Adrenal gland (tissue), 12 donors: ENCODE results near the gene PPIL1. TPM values are rescaled to one million over a fixed set of nuclear protein-coding genes. Genes with fewer than 3 reads are reported as not detected.

ENCODE experiments used
- DNase-seq, 7 donors: peaks; one replicate each; pipeline ENCODE4 v3.0.0-alpha.2; 2019 to 2020
- H3K27ac ChIP-seq, 5 donors: fragments of 200-600 bp; sonication (generic) in 4 of 5; 1 replicate in 3 of 5; 2 replicates in 2 of 5; pipeline versions ENCODE4 v1.5.1 to v1.8.0; 2016 to 2020; ENCODE audit warnings: mild to moderate bottlenecking in 1 of 5
- H3K27me3 ChIP-seq: fragments of 200-600 bp; 2 replicates; pipeline ENCODE4 v1.8.0; 2021
- H3K36me3 ChIP-seq, 2 donors: fragments of 200-600 bp; replicated peaks in 1 of 2; 1 replicate in 1 of 2; 2 replicates in 1 of 2; pipeline versions ENCODE4 v1.5.1 to v1.8.0; 2018 to 2022
- H3K4me1 ChIP-seq, 2 donors: fragments of 200-600 bp; replicated peaks in 1 of 2; 1 replicate in 1 of 2; 2 replicates in 1 of 2; pipeline versions ENCODE4 v1.5.1 to v1.8.0; 2018 to 2021
- H3K4me3 ChIP-seq, 4 donors: fragments of 200-600 bp; sonication (generic) in 3 of 4; one replicate each; pipeline ENCODE4 v1.5.1; 2016 to 2018
- H3K9me3 ChIP-seq, 3 donors: fragments of 200-600 bp; sonication (generic) in 1 of 3; replicated peaks in 1 of 3; 1 replicate in 2 of 3; 2 replicates in 1 of 3; pipeline versions ENCODE4 v1.5.1 to v1.8.0; 2016 to 2021
- CTCF ChIP-seq, 6 experiments: fragments of 450-650 bp in 4 of 6; fragments of 200-600 bp in 2 of 6; sonication (generic) in 1 of 6; IDR thresholded peaks; 1 replicate in 5 of 6; 2 replicates in 1 of 6; pipeline versions ENCODE4 v1.5.1 to v1.8.0; 2016 to 2021; ENCODE audit warnings: antibody characterized with exemption in 6 of 6, mild to moderate bottlenecking in 2 of 6, moderate library complexity in 1 of 6
- POLR2A ChIP-seq, 2 donors: fragments of 450-650 bp; IDR thresholded peaks; one replicate each; pipeline ENCODE4 v1.6.1; 2017; ENCODE audit warnings: antibody characterized with exemption in 2 of 2, mild to moderate bottlenecking in 2 of 2, moderate library complexity in 1 of 2
- WGBS, 4 donors: extraction: QIAGEN DNeasy Blood & Tissue Kit in 2 of 4; methylation state at CpG; one replicate each; pipeline versions ENCODE4 v1.1.5 to v1.1.7; 2013 to 2017; 5-methylcytosine and 5-hydroxymethylcytosine counted together
- intact Hi-C, 2 donors: fragments of 100-400 bp; cut with DNase I; formaldehyde crosslinking; loops; one replicate each; pipeline versions ENCODE4 v1.14.1 to v1.15.0; 2022 to 2023
- polyA plus RNA-seq, 3 donors: library from polyadenylated mRNA; stranded (reverse); fragments of 200-250 nt in 2 of 3; fragments of 350-450 nt in 1 of 3; fragmentation: Illumina TruSeq in 1 of 3; extraction: RNeasy Lipid Tissue Mini Kit (QIAGEN cat#74804) in 1 of 3; gene quantifications; one replicate each; pipeline ENCODE4 v1.2.3, GENCODE V29; 2013 to 2014
- total RNA-seq, 9 donors: library from RNA; depleted of rRNA in 4 of 9; stranded (reverse); fragments of >200 nt in 4 of 9; fragments of 120-200 nt in 1 of 9; fragmentation: NEBNext Ultra II Directional in 1 of 9; extraction: Animal tissue kit (Norgen Biotek cat#: 25700) in 1 of 9; gene quantifications; one replicate each; pipeline versions ENCODE4 v1.1.0 to v1.2.4, GENCODE V29; 2013 to 2023
- donor health status: healthy with polysubstance abuse.
- donor health status: Bipolar disorder and iron deficiency.
- donor health status: DM: yes; HTN: yes; CAD: no.
- donor health status: DM: no; HTN: no; CAD: no.
- donor health status: DM: no; HTN: no; CAD: no.
- donor health status: DM: yes; HTN: yes; CAD: no.

The PPIL1 gene
- total and polyA plus RNA-seq, 12 donors, result 8.2 to 138 (median 49.9) TPM

GRCh38 chr6:36908747-36909146 lies 34.1 kb upstream of the PPIL1 start:
- DNase-seq, result peak in 2 of 7 donors; percentile 31 to 35
- WGBS, 4 donors, result 55 to 69% (median 57%) methylated on average over 2 of the region's 2 CpGs
- Histone ChIP-seq H3K27me3 (no peaks in the 10 kb centered on the region), H3K36me3 (peaks cover 0 to 20% of the 10 kb centered on the region in 2 donors), H3K9me3 (no peaks in the 10 kb centered on the region), H3K27ac (peak overlapping the region in 3 of 5 donors; percentile 46 to 74 (median 48)), H3K4me3 (no peak overlapping the region), H3K4me1 (peaks cover 34 to 54% of the 10 kb centered on the region in 2 donors)
- no peak for TF ChIP-seq POLR2A (IDR thresholded peaks at IDR 0.05)
- TF ChIP-seq CTCF (IDR thresholded peaks at IDR 0.05), result no peak
- intact Hi-C loops, result no loop called here

- Histone ChIP-seq H3K27ac (peak overlapping the region; percentile 23 to 74 (median 57)), H3K9me3 (no peaks in the 10 kb centered on the region), H3K4me1 (peaks cover 34 to 52% of the 10 kb centered on the region in 2 donors), H3K27me3 (no peaks in the 10 kb centered on the region), H3K36me3 (peaks cover 0 to 22% of the 10 kb centered on the region in 2 donors), H3K4me3 (no peak overlapping the region)
- DNase-seq, result peak; percentile 83 to 91 (median 90)
- 17 to 29% (median 26%) methylated on average over 5 of the region's 5 CpGs for WGBS, 4 donors
- no peak for TF ChIP-seq CTCF (IDR thresholded peaks at IDR 0.05)
- TF ChIP-seq POLR2A (IDR thresholded peaks at IDR 0.05), result peak in 1 of 2 donors; percentile 7
- intact Hi-C loops, result no loop called here
Measured at GRCh38 chr6:36907781-36908180, 33.2 kb upstream of the PPIL1 start.

GRCh38 chr6:36906539-36907325 lies 32.1 kb upstream of the PPIL1 start:
- TF ChIP-seq CTCF (IDR thresholded peaks at IDR 0.05) (no peak), POLR2A (IDR thresholded peaks at IDR 0.05) (no peak)
- intact Hi-C loops, result no loop called here
- DNase-seq, result peak; percentile 43 to 76 (median 58)
- peaks cover 34 to 43% of the 10 kb centered on the region in 2 donors for H3K4me1 ChIP-seq
- no peak overlapping the region for H3K4me3 ChIP-seq
- no peaks in the 10 kb centered on the region for H3K9me3 ChIP-seq
- H3K27me3 ChIP-seq, result no peaks in the 10 kb centered on the region
- 11 to 18% (median 16%) methylated on average over 2 of the region's 2 CpGs for WGBS, 4 donors
- H3K27ac ChIP-seq, result peak overlapping the region; percentile 23 to 74 (median 57)
- H3K36me3 ChIP-seq, result peaks cover 0 to 31% of the 10 kb centered on the region in 2 donors

GRCh38 chr6:36904851-36905393 lies 30.3 kb upstream of the PPIL1 start:
- TF ChIP-seq CTCF (IDR thresholded peaks at IDR 0.05), result no peak
- TF ChIP-seq POLR2A (IDR thresholded peaks at IDR 0.05), result no peak
- DNase-seq, result no peak
- Histone ChIP-seq H3K9me3 (no peaks in the 10 kb centered on the region), H3K27me3 (no peaks in the 10 kb centered on the region), H3K36me3 (peaks cover 0 to 48% of the 10 kb centered on the region in 2 donors), H3K4me3 (no peak overlapping the region), H3K27ac (no peak overlapping the region), H3K4me1 (peaks cover 34 to 40% of the 10 kb centered on the region in 2 donors)
- WGBS, 4 donors, result 96 to 99% (median 98%) methylated on average over 5 of the region's 5 CpGs
- intact Hi-C loops, result no loop called here
